GM12872 (cell line): Measurements from ENCODE around the gene PANX2.

Experiments used
- CTCF ChIP-seq: IDR thresholded peaks from 3 replicates; pipeline ENCODE4 v1.5.1; 2011; ENCODE audit warnings: low read depth, mild to moderate bottlenecking, low read length, moderate library complexity; ENCODE audit not compliant: insufficient read depth

PANX2 gene

DNA sequence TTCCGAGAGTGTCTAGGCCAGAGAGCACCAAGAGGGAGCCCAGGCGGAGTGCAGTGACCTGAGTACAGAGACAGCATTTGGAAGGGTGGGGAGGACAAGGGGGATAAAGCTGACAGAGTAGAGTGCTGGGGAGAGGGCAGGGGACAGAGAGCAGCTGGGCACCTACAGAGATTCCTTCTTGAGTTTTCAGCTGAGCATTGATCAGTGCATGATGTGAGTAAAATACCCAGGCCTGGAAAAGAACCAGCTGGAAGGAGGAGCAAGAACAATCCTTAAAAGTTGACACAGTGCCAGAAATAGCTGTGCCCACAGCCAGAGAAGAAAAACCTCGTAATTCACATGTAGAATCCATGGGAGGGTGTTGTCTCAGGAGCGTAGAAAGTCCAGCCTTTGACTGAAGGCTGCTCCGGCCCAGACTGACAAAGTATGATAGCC, 33.9 kb upstream of the PANX2 start:
- no peak for TF ChIP-seq CTCF

- TF ChIP-seq CTCF, result no peak
Observed at GRCh38 chr22:50138041-50138440, 32.5 kb upstream of the PANX2 start.

DNA sequence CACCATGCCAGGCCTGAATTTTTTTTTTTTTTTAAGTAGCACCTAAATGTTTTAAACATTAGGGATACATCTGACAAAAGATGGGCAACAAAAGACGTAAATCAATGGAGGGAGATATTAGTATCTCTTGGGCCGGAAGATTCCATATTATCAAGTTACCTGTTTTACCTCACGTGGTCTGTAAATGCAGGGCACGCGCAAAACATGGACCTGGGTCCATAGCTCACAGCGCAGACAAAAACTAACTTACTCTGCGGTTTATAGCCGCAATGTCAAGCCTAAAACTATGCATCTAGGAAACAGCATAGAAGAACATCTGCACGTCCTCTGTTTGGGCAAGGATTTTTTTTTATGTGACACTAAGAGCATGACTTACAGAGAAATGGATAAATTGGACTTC, 31.5 kb upstream of the PANX2 start:
- TF ChIP-seq CTCF, result no peak

GRCh38 chr22:50139843-50140415, 30.6 kb upstream of the PANX2 start:
- no peak for TF ChIP-seq CTCF

- no peak for TF ChIP-seq CTCF
Observed at GRCh38 chr22:50140615-50141014, 29.9 kb upstream of the PANX2 start.

GRCh38 chr22:50141462-50141861, 29.1 kb upstream of the PANX2 start:
- no peak for TF ChIP-seq CTCF

DNA sequence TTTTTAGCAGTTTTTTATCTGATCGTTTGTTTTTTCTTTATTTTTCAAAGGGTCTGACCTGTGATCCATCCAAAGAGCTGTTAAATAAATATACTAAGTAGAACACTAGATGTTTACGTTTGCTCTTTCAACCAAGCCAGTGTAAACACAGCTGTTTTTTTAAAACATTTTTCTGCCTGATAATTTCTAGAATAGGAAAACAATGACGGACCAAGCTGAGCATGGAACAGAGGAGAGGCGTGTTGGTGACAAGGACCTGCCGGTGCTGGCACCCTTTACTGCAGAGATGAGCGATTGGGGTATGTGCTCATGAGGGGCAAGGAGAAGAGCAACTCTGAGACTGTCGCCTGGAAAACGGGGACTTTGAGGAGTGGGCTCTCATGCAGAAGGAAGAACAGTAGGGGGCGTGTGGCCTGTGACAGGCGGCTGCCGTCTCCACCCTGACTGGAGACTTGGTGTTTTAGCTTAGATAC, 28.6 kb upstream of the PANX2 start:
- TF ChIP-seq CTCF, result peak; percentile 10; the same call in 1 of the 3 replicates
